Measurements from ENCODE around the gene NRIP1.
A peak's percentile ranks its signal among the peaks of the same experiment; 100 is the strongest.

NRIP1 gene

GRCh38 chr21:15064576-15065391 is at the start of gene NRIP1:
Gene NRIP1 (minus strand): TSS chr21:15065000. CDS start chr21:14968192, 96,808 bp downstream.
- DNase-seq, result peak; percentile 86

- DNase-seq, result no peak
Observed at GRCh38 chr21:15112858-15113257, 48.1 kb upstream of the NRIP1 start.

GRCh38 chr21:15108801-15109200 is 44.0 kb upstream of the NRIP1 start:
- DNase-seq, result no peak

GRCh38 chr21:15104470-15104869 is 39.7 kb upstream of the NRIP1 start:
- no peak for DNase-seq

- DNase-seq, result no peak
Observed at GRCh38 chr21:15098908-15099307, 34.1 kb upstream of the NRIP1 start.

- DNase-seq, result no peak
Observed at GRCh38 chr21:15098181-15098580, 33.4 kb upstream of the NRIP1 start.

- no peak for DNase-seq
Observed at GRCh38 chr21:15097580-15097979, 32.8 kb upstream of the NRIP1 start.

- DNase-seq, result no peak
Observed at GRCh38 chr21:15096146-15096545, 31.3 kb upstream of the NRIP1 start.

- DNase-seq, result no peak
Observed at GRCh38 chr21:15095326-15095725, 30.5 kb upstream of the NRIP1 start.

- no peak for DNase-seq
Observed at GRCh38 chr21:15094706-15095105, 29.9 kb upstream of the NRIP1 start.

- no peak for DNase-seq
Observed at GRCh38 chr21:15093216-15093615, 28.4 kb upstream of the NRIP1 start.

GRCh38 chr21:15092745-15093144 is 27.9 kb upstream of the NRIP1 start:
- DNase-seq, result no peak

GRCh38 chr21:15090390-15090789 is 25.6 kb upstream of the NRIP1 start:
- no peak for DNase-seq

GRCh38 chr21:15088488-15088887 is 23.7 kb upstream of the NRIP1 start:
- DNase-seq, result no peak

- no peak for DNase-seq
Observed at GRCh38 chr21:15084668-15085067, 19.9 kb upstream of the NRIP1 start.

GRCh38 chr21:15080526-15080925 is 15.7 kb upstream of the NRIP1 start:
- no peak for DNase-seq

- DNase-seq, result no peak
Observed at GRCh38 chr21:15079269-15079668, 14.5 kb upstream of the NRIP1 start.

- DNase-seq, result no peak
Observed at GRCh38 chr21:15078180-15078579, 13.4 kb upstream of the NRIP1 start.

GRCh38 chr21:15077529-15078145 is 12.8 kb upstream of the NRIP1 start:
- no peak for DNase-seq

GRCh38 chr21:15076730-15077129 is 11.9 kb upstream of the NRIP1 start:
- no peak for DNase-seq

- no peak for DNase-seq
Observed at GRCh38 chr21:15071009-15071408, 6.2 kb upstream of the NRIP1 start.

- peak; percentile 23 for DNase-seq
Observed at GRCh38 chr21:15066123-15066575, 1.3 kb upstream of the NRIP1 start.

- DNase-seq, result peak; percentile 83
Observed at GRCh38 chr21:15065392-15066122, 757 bp upstream of the NRIP1 start.

Data from CD4-positive, alpha-beta T cell treated with Interleukin-17A for 1 hour (primary cell).